IPS DF 6.9 (cell line): Measurements from ENCODE around the gene AOAH.
"Not testable (repeated sequence)": the region's sequence is repeated elsewhere in the genome, so short reads cannot be mapped to it uniquely, and the experiment has no call there.

Experiments used
- DNase-seq: peaks from one replicate; pipeline ENCODE4 v3.0.0-alpha.2; 2013; ENCODE audit warnings: low read depth, low spot score
- H3K27ac ChIP-seq: one replicate; pipeline ENCODE4 v1.5.1; 2013; ENCODE audit warnings: low read length, control low read depth
- H3K27me3 ChIP-seq: 2 replicates; pipeline ENCODE4 v1.6.1; 2013; ENCODE audit warnings: mild to moderate bottlenecking, low read length; ENCODE audit not compliant: control insufficient read depth, insufficient read depth
- H3K36me3 ChIP-seq: 2 replicates; pipeline ENCODE4 v1.6.1; 2013; ENCODE audit warnings: low read length; ENCODE audit not compliant: control insufficient read depth, insufficient read depth
- H3K4me1 ChIP-seq: 2 replicates; pipeline ENCODE4 v1.6.1; 2013; ENCODE audit warnings: low read length; ENCODE audit not compliant: control insufficient read depth, insufficient read depth
- H3K4me3 ChIP-seq: 2 replicates; pipeline ENCODE4 v1.5.1; 2013; ENCODE audit warnings: mild to moderate bottlenecking, low read length
- H3K9me3 ChIP-seq: 2 replicates; pipeline ENCODE4 v1.6.1; 2013; ENCODE audit warnings: low read length, inconsistent platforms; ENCODE audit not compliant: control insufficient read depth, insufficient read depth
- WGBS: extraction: QIAGEN DNeasy Blood & Tissue Kit; methylation state at CpG from one replicate; pipeline ENCODE4 v1.1.7; 2013; ENCODE audit warnings: mixed read lengths, missing lambda C conversion rate; ENCODE audit not compliant: insufficient read length, insufficient coverage; 5-methylcytosine and 5-hydroxymethylcytosine counted together

AOAH gene

GRCh38 chr7:36658335-36659171 is 65.7 kb downstream of the AOAH start:
- no peak for DNase-seq
- no peaks in the 10 kb centered on the region for H3K36me3 ChIP-seq
- WGBS: no CpG with 5 or more reads among the region's 8 CpGs
- no peaks in the 10 kb centered on the region for H3K27me3 ChIP-seq
- H3K4me1 ChIP-seq: peaks cover 6% of the 10 kb centered on the region
- no peaks in the 10 kb centered on the region for H3K9me3 ChIP-seq
- H3K4me3 ChIP-seq: no peak overlapping the region
- H3K27ac ChIP-seq: no peak overlapping the region

- Histone ChIP-seq H3K4me3 (no peak overlapping the region), H3K27me3 (no peaks in the 10 kb centered on the region), H3K9me3 (no peaks in the 10 kb centered on the region), H3K4me1 (peaks cover 9% of the 10 kb centered on the region), H3K36me3 (no peaks in the 10 kb centered on the region), H3K27ac (no peak overlapping the region)
- no peak for DNase-seq
- no CpG with 5 or more reads among the region's 8 CpGs for WGBS
These were observed 67.1 kb downstream of the AOAH start for GRCh38 chr7:36657036-36657660.

GRCh38 chr7:36654436-36654835 is 69.9 kb downstream of the AOAH start:
- WGBS: no CpG with 5 or more reads among the region's 6 CpGs
- H3K36me3 ChIP-seq: no peaks in the 10 kb centered on the region
- H3K4me1 ChIP-seq: peaks cover 8% of the 10 kb centered on the region
- no peak overlapping the region for H3K27ac ChIP-seq
- DNase-seq: no peak
- H3K9me3 ChIP-seq: no peaks in the 10 kb centered on the region
- H3K4me3 ChIP-seq: no peak overlapping the region
- no peaks in the 10 kb centered on the region for H3K27me3 ChIP-seq

- Histone ChIP-seq H3K4me3 (no peak overlapping the region), H3K9me3 (no peaks in the 10 kb centered on the region), H3K36me3 (no peaks in the 10 kb centered on the region), H3K27me3 (no peaks in the 10 kb centered on the region), H3K4me1 (peaks cover 6% of the 10 kb centered on the region), H3K27ac (no peak overlapping the region)
- WGBS: no CpG with 5 or more reads among the region's 11 CpGs
- no peak for DNase-seq
These were observed 70.5 kb downstream of the AOAH start for GRCh38 chr7:36653663-36654355.

- Histone ChIP-seq H3K9me3 (no peaks in the 10 kb centered on the region), H3K4me3 (no peak overlapping the region), H3K4me1 (peaks cover 6% of the 10 kb centered on the region), H3K27me3 (no peaks in the 10 kb centered on the region), H3K36me3 (no peaks in the 10 kb centered on the region), H3K27ac (no peak overlapping the region)
- no peak for DNase-seq
- WGBS: no CpG with 5 or more reads among the region's 3 CpGs
These were observed 71.2 kb downstream of the AOAH start for GRCh38 chr7:36653008-36653662.

GRCh38 chr7:36652431-36652830 is 71.9 kb downstream of the AOAH start:
- Histone ChIP-seq H3K27me3 (no peaks in the 10 kb centered on the region), H3K27ac (no peak overlapping the region), H3K4me3 (no peak overlapping the region), H3K4me1 (peaks cover 6% of the 10 kb centered on the region), H3K36me3 (no peaks in the 10 kb centered on the region), H3K9me3 (no peaks in the 10 kb centered on the region)
- no peak for DNase-seq
- WGBS: no CpG with 5 or more reads among the region's 5 CpGs

GRCh38 chr7:36651404-36651803 is 72.9 kb downstream of the AOAH start:
- Histone ChIP-seq H3K9me3 (no peaks in the 10 kb centered on the region), H3K4me3 (no peak overlapping the region), H3K4me1 (peaks cover 6% of the 10 kb centered on the region), H3K27ac (no peak overlapping the region), H3K27me3 (no peaks in the 10 kb centered on the region), H3K36me3 (no peaks in the 10 kb centered on the region)
- no CpG with 5 or more reads among the region's 2 CpGs for WGBS
- no peak for DNase-seq

- H3K36me3 ChIP-seq: no peaks in the 10 kb centered on the region
- no peak overlapping the region for H3K27ac ChIP-seq
- no CpG with 5 or more reads among the region's 7 CpGs for WGBS
- no peaks in the 10 kb centered on the region for H3K9me3 ChIP-seq
- DNase-seq: no peak
- H3K27me3 ChIP-seq: no peaks in the 10 kb centered on the region
- peaks cover 6% of the 10 kb centered on the region for H3K4me1 ChIP-seq
- H3K4me3 ChIP-seq: no peak overlapping the region
These were observed 73.5 kb downstream of the AOAH start for GRCh38 chr7:36650766-36651312.

GRCh38 chr7:36650320-36650719 is 74.0 kb downstream of the AOAH start:
- no CpG with 5 or more reads among the region's 4 CpGs for WGBS
- Histone ChIP-seq H3K27ac (no peak overlapping the region), H3K36me3 (no peaks in the 10 kb centered on the region), H3K4me3 (no peak overlapping the region), H3K4me1 (peaks cover 6% of the 10 kb centered on the region), H3K27me3 (no peaks in the 10 kb centered on the region), H3K9me3 (no peaks in the 10 kb centered on the region)
- DNase-seq: no peak

- not testable (repeated sequence) for DNase-seq, H3K4me3 ChIP-seq, H3K27ac ChIP-seq, H3K27me3 ChIP-seq, H3K36me3 ChIP-seq, H3K9me3 ChIP-seq, H3K4me1 ChIP-seq
- WGBS: no CpG with 5 or more reads among the region's 6 CpGs
These were observed 75.0 kb downstream of the AOAH start for GRCh38 chr7:36649319-36649718.
